ENCODE results near the gene BRD4. TPM values are rescaled to one million over a fixed set of nuclear protein-coding genes. Genes with fewer than 3 reads are reported as not detected.

Gene BRD4
- total and polyA plus RNA-seq, 2 of the 13 experiments (the other 11 are each of a cell fraction or from before 2014, with no cell fraction given): 10.5 to 11.4 TPM

- TF ChIP-seq ZNF574 (CRISPR knock-in tag; IDR thresholded peaks at IDR 0.05) (no peak), ZNF687 (CRISPR knock-in tag; IDR thresholded peaks at IDR 0.05) (0 out of 2 replicates have a peak, but pooled peaks have one; percentile 10)
Measured at GRCh38 chr19:15276620-15277215, 55.6 kb downstream of the BRD4 start (continued).

- DNase-seq (ENCODE audit: low spot score): no peak
- Histone ChIP-seq H3K36me3 (replicated peaks in 1 of 2; ENCODE audit: control insufficient read depth in 1 of 2, insufficient read depth in 2 of 2, low read length in 2 of 2) (peaks cover 26 to 50% of the 10 kb centered on the region in 2 experiments), H3K27me3 (ENCODE audit: control insufficient read depth in 1 of 2, insufficient read depth in 2 of 2, low read length in 2 of 2) (no peaks in the 10 kb centered on the region), H3K9me3 (ENCODE audit: low read length) (no peaks in the 10 kb centered on the region), H3K4me1 (ENCODE audit: insufficient read depth, low read length) (peaks cover 79% of the 10 kb centered on the region), H3K9ac (ENCODE audit: insufficient read depth, low read depth, low read length) (no peak overlapping the region), H3K4me2 (ENCODE audit: low read depth, low read length) (no peak overlapping the region), H3K27ac (ENCODE audit: extremely low read length, insufficient read depth, low read length) (no peak overlapping the region), H3K79me2 (ENCODE audit: insufficient read depth, low read length) (peaks cover 99% of the 10 kb centered on the region), H3K4me3 (replicated peaks in 1 of 3; ENCODE audit: insufficient read depth in 1 of 3, low read depth in 2 of 3, low read length in 3 of 3) (no peak overlapping the region), H4K20me1 (ENCODE audit: insufficient read depth, low read length) (peaks cover 92% of the 10 kb centered on the region), H2AFZ (ENCODE audit: low read length) (no peak overlapping the region)
- in situ Hi-C loops (cut with HindIII; ENCODE audit: extremely low pct_ligation_motif_present, low pct_unique_long_range_greater_than_20kb): no loop called here
- no TSS peak for BruUV-seq (replicated peaks)
- no peak for FAIRE-seq
- 100% methylated on average over 2 of the region's 4 CpGs for WGBS (ENCODE audit: low lambda C conversion rate)
- ChIA-PET POLR2A (no interaction called here), CTCF (ENCODE audit: low intra/inter-chr PET ratio, low total read pairs) (no interaction called here)
- no peak for ATAC-seq
- intact Hi-C loops (cut with micrococcal nuclease; ENCODE audit: unreplicated experiment): no loop called here
- TF ChIP-seq RERE (CRISPR knock-in tag; IDR thresholded peaks at IDR 0.05; ENCODE audit: low read depth): no peak
- TF ChIP-seq ZNF556 (CRISPR knock-in tag; IDR thresholded peaks at IDR 0.05; ENCODE audit: borderline replicate concordance): no peak
- no peak for TF ChIP-seq NPAS2 (CRISPR knock-in tag; IDR thresholded peaks at IDR 0.05; ENCODE audit: borderline replicate concordance)
- no peak for TF ChIP-seq ZNF234 (CRISPR knock-in tag; conservative IDR thresholded peaks at IDR 0.05)
- TF ChIP-seq CENPT (CRISPR knock-in tag; IDR thresholded peaks at IDR 0.05; ENCODE audit: low read depth): no peak
- no peak for TF ChIP-seq ZNF564 (CRISPR knock-in tag; IDR thresholded peaks at IDR 0.05)
- no peak for TF ChIP-seq MED1 (CRISPR knock-in tag; IDR thresholded peaks at IDR 0.05)
- no peak for TF ChIP-seq TP53 (CRISPR knock-in tag; conservative IDR thresholded peaks at IDR 0.05)
Measured at GRCh38 chr19:15274477-15274876, 57.9 kb downstream of the BRD4 start.
